ENCODE measurements around the gene ECHS1.

- TF ChIP-seq CTCF (IDR thresholded peaks at IDR 0.05) (no peak), ZFX (IDR thresholded peaks at IDR 0.05; ENCODE audit: borderline replicate concordance) (no peak)
Measured at GRCh38 chr10:133335246-133336117, 37.7 kb downstream of the ECHS1 start.

Measured in 22Rv1 (cell line).